Motor neuron (in vitro differentiated cells): ENCODE data around the gene C1orf116. TPM values are rescaled to one million over a fixed set of nuclear protein-coding genes. Genes with fewer than 3 reads are reported as not detected.

Experiments used
- ATAC-seq, 8 experiments: fragments of 200-7000 bp; cut with Tn5 transposase; replicated peaks in 6 of 8; 2 replicates each; pipeline ENCODE4 v1.8.0; 2021; ENCODE audit warnings: mild to moderate bottlenecking in 8 of 8, moderate library complexity in 8 of 8
- H3K27ac ChIP-seq, 2 donors: fragments of 250-450 bp; sonication (Bioruptor Pico); 2 replicates each; pipeline ENCODE4 v1.9.0; 2021; ENCODE audit warnings: antibody characterized with exemption in 2 of 2, mild to moderate bottlenecking in 2 of 2, moderate library complexity in 1 of 2
- H3K4me1 ChIP-seq, 2 donors: fragments of 250-450 bp; sonication (Bioruptor Pico); replicated peaks in 1 of 2; 2 replicates each; pipeline ENCODE4 v1.6.1; 2021; ENCODE audit warnings: antibody characterized with exemption in 2 of 2, mild to moderate bottlenecking in 2 of 2, moderate library complexity in 1 of 2
- H3K4me3 ChIP-seq, 5 donors: fragments of 250-450 bp; sonication (Bioruptor Pico); 2 replicates each; pipeline ENCODE4 v1.9.0; 2021; ENCODE audit warnings: antibody characterized with exemption in 5 of 5, mild to moderate bottlenecking in 5 of 5, moderate library complexity in 4 of 5
- WGBS, 10 experiments: fragments of 450-650 bp; shearing (Covaris generic); methylation state at CpG; one replicate each; pipeline ENCODE4 v1.0.0; 2022; 5-methylcytosine and 5-hydroxymethylcytosine counted together
- in situ Hi-C, 9 experiments: fragments of 400-800 bp; cut with MboI; loops; one replicate each; pipeline ENCODE4 v1.15.0; 2021; ENCODE audit warnings: low sequenced_read_pairs in 9 of 9, low pct_unique_long_range_greater_than_20kb in 2 of 9; ENCODE audit not compliant: unreplicated experiment in 9 of 9
- total RNA-seq, 8 experiments: library from RNA; unstranded; fragments of 300-600 nt; gene quantifications; 2 replicates each; pipeline versions ENCODE4 v1.2.3 to v1.2.4, GENCODE V29; 2022

C1orf116 gene
- total RNA-seq, 8 experiments from 2014 or later: 0.07 to 0.52 (median 0.17) TPM; not detected in 1

GRCh38 chr1:206979379-206980043 is 53.0 kb downstream of the C1orf116 start:
- 38 to 96% (median 77%) methylated on average over 1 to 3 of the region's 3 CpGs; no CpG with 5 or more reads in 2 of the 10 experiments for WGBS, 10 experiments
- in situ Hi-C loops: no loop called here

GRCh38 chr1:206978259-206978658 is 54.3 kb downstream of the C1orf116 start:
- H3K4me3 ChIP-seq: no peak overlapping the region
- ATAC-seq: no peak
- no peak overlapping the region for H3K27ac ChIP-seq
- peaks cover 0 to 9% of the 10 kb centered on the region in 2 donors for H3K4me1 ChIP-seq
- 68 to 100% (median 89%) methylated on average over 1 to 7 of the region's 7 CpGs for whole genome bisulfite sequencing, 10 experiments
- in situ Hi-C loops: no loop called here

More at GRCh38 chr1:206979379-206980043, 53.0 kb downstream of the C1orf116 start:
- peak in 3 of 8 experiments; percentile 55 to 70 (median 56) for ATAC-seq
- Histone ChIP-seq H3K4me3 (no peak overlapping the region), H3K4me1 (peaks cover 0 to 3% of the 10 kb centered on the region in 2 donors), H3K27ac (no peak overlapping the region)

GRCh38 chr1:206975306-206975705 is 57.2 kb downstream of the C1orf116 start:
- ATAC-seq: peak in 1 of 8 experiments; percentile 57
- 40 to 100% (median 80%) methylated on average over 1 of the region's 1 CpG; no CpG with 5 or more reads in 4 of the 10 experiments for WGBS, 10 experiments
- no peak overlapping the region for H3K27ac ChIP-seq
- no peak overlapping the region for H3K4me3 ChIP-seq
- H3K4me1 ChIP-seq: peaks cover 0 to 9% of the 10 kb centered on the region in 2 donors
- in situ Hi-C loops: no loop called here

GRCh38 chr1:206974140-206974539 is 58.4 kb downstream of the C1orf116 start:
- peak in 4 of 8 experiments; percentile 43 to 87 (median 84) for ATAC-seq
- 35 to 94% (median 76%) methylated on average over 2 to 3 of the region's 3 CpGs; no CpG with 5 or more reads in 4 of the 10 experiments for WGBS, 10 experiments
- no peak overlapping the region for H3K4me3 ChIP-seq
- no peak overlapping the region for H3K27ac ChIP-seq
- in situ Hi-C loops: no loop called here
- H3K4me1 ChIP-seq: peaks cover 0 to 9% of the 10 kb centered on the region in 2 donors

GRCh38 chr1:206972728-206973127 is 59.8 kb downstream of the C1orf116 start:
- in situ Hi-C loops: no loop called here

GRCh38 chr1:206971029-206971655 is 61.4 kb downstream of the C1orf116 start:
- ATAC-seq: no peak
- WGBS, 10 experiments: 69 to 100% (median 79%) methylated on average over 1 to 2 of the region's 2 CpGs; no CpG with 5 or more reads in 6 of the 10 experiments
- H3K27ac ChIP-seq: no peak overlapping the region
- in situ Hi-C loops: no loop called here
- no peak overlapping the region for H3K4me3 ChIP-seq
- H3K4me1 ChIP-seq: peaks cover 0 to 9% of the 10 kb centered on the region in 2 donors

More at GRCh38 chr1:206972728-206973127, 59.8 kb downstream of the C1orf116 start:
- ATAC-seq: no peak
- 30 to 100% (median 76%) methylated on average over 1 to 2 of the region's 2 CpGs for WGBS, 10 experiments
- H3K4me3 ChIP-seq: no peak overlapping the region
- no peak overlapping the region for H3K27ac ChIP-seq
- H3K4me1 ChIP-seq: peaks cover 0 to 9% of the 10 kb centered on the region in 2 donors

- in situ Hi-C loops: no loop called here
- WGBS, 10 experiments: 25 to 100% (median 76%) methylated on average over 1 to 2 of the region's 2 CpGs; no CpG with 5 or more reads in 5 of the 10 experiments
- H3K4me3 ChIP-seq: no peak within 1 kb of the TSS
- H3K4me1 ChIP-seq: peaks cover 0 to 9% of the 10 kb centered on the region in 2 donors
- H3K27ac ChIP-seq: no peak within 1 kb of the TSS
- no peak for ATAC-seq
Measured at GRCh38 chr1:206970446-206970845, 62.1 kb downstream of the C1orf116 start, which contains the start of gene FCAMR. FCAMR (minus strand) TSS chr1:206970460; CDS start chr1:206970125, 335 bp downstream.

GRCh38 chr1:206969090-206969489 is 63.5 kb downstream of the C1orf116 start:
- WGBS, 10 experiments: 37 to 94% (median 81%) methylated on average over 3 to 5 of the region's 5 CpGs; no CpG with 5 or more reads in 2 of the 10 experiments
- ATAC-seq: no peak
- H3K27ac ChIP-seq: no peak overlapping the region
- H3K4me1 ChIP-seq: peaks cover 0 to 1% of the 10 kb centered on the region in 2 donors
- no peak overlapping the region for H3K4me3 ChIP-seq
- in situ Hi-C loops: no loop called here

Other genes with a start within 250 kb of the C1orf116 start
- gene IL20, start 167.1 kb downstream of the C1orf116 start, total RNA-seq: under 1 TPM in 1 of 8 experiments, not detected in 7; 0.25 TPM
- gene IL24, start 135.3 kb downstream of the C1orf116 start, total RNA-seq: under 1 TPM in 2 of 8 experiments, not detected in 6; 0.17 to 0.38 TPM
- 1 to 10 TPM in 2 of 8 experiments, under 1 TPM in 2, not detected in 4; 0.49 to 2.0 (median 0.99) TPM for gene FCMR, start 110.8 kb downstream of the C1orf116 start, total RNA-seq
- under 1 TPM in 4 of 8 experiments, not detected in 4; 0.04 to 0.47 (median 0.14) TPM for gene PIGR, start 86.3 kb downstream of the C1orf116 start, total RNA-seq
- 1 to 10 TPM in 2 of 8 experiments, under 1 TPM in 3, not detected in 3; 0.31 to 1.9 (median 0.46) TPM for gene FCAMR, start 62.3 kb downstream of the C1orf116 start, total RNA-seq
- 10 to 100 TPM in 5 of 8 experiments, 1 to 10 TPM in 3; 5.9 to 31.6 (median 17.3) TPM for gene YOD1, start 18.5 kb upstream of the C1orf116 start, total RNA-seq
- gene PFKFB2, start 20.5 kb upstream of the C1orf116 start, total RNA-seq: 10 to 100 TPM in 2 of 8 experiments, 1 to 10 TPM in 6; 4.1 to 13.4 (median 6.8) TPM
- gene C4BPB, start 56.1 kb upstream of the C1orf116 start, total RNA-seq: 1 to 10 TPM in 1 of 8 experiments, under 1 TPM in 2, not detected in 5; 0.21 to 1.7 (median 0.81) TPM
- gene C4BPA, start 71.5 kb upstream of the C1orf116 start, total RNA-seq: 1 to 10 TPM in 1 of 8 experiments, not detected in 7; 2.3 TPM